Loucy (cell line): Measurements from ENCODE around the gene CD68.

ENCODE experiments used
- H2AFZ ChIP-seq: fragments of 200-600 bp; sonication (generic); 2 replicates; pipeline ENCODE4 v1.6.0; 2016; ENCODE audit warnings: antibody characterized with exemption, mild to moderate bottlenecking, low read length, moderate library complexity
- H3F3A ChIP-seq: fragments of 200-600 bp; 2 replicates; pipeline ENCODE4 v1.6.0; 2016; ENCODE audit warnings: antibody characterized with exemption, low read depth, mild to moderate bottlenecking
- H3K27me3 ChIP-seq: fragments of 200-600 bp; sonication (generic); 2 replicates; pipeline ENCODE4 v1.6.1; 2014; ENCODE audit warnings: low read length, mild to moderate bottlenecking; ENCODE audit not compliant: insufficient read depth, poor library complexity, severe bottlenecking
- H3K36me3 ChIP-seq: fragments of 200-600 bp; sonication (generic); 2 replicates; pipeline ENCODE4 v1.6.1; 2016; ENCODE audit warnings: low read length; ENCODE audit not compliant: insufficient read depth
- H3K4me1 ChIP-seq: fragments of 200-600 bp; sonication (generic); 2 replicates; pipeline ENCODE4 v1.5.1; 2014; ENCODE audit warnings: low read length, mild to moderate bottlenecking; ENCODE audit not compliant: insufficient read depth, poor library complexity, severe bottlenecking
- H3K4me2 ChIP-seq: fragments of 200-600 bp; sonication (generic); 2 replicates; pipeline ENCODE4 v1.6.0; 2014; ENCODE audit warnings: antibody characterized with exemption, low read length, low read depth, mild to moderate bottlenecking; ENCODE audit not compliant: poor library complexity, severe bottlenecking
- H3K4me3 ChIP-seq: fragments of 200-600 bp; sonication (generic); 2 replicates; pipeline ENCODE4 v1.5.1; 2014; ENCODE audit warnings: low read length, mild to moderate bottlenecking, mixed read lengths; ENCODE audit not compliant: poor library complexity, severe bottlenecking
- H3K79me2 ChIP-seq: fragments of 200-600 bp; sonication (generic); 2 replicates; pipeline ENCODE4 v1.6.1; 2014; ENCODE audit warnings: low read length; ENCODE audit not compliant: insufficient read depth
- H3K9ac ChIP-seq: fragments of 200-600 bp; sonication (generic); 2 replicates; pipeline ENCODE4 v1.6.0; 2014; ENCODE audit warnings: mild to moderate bottlenecking, low read depth, low read length, moderate library complexity; ENCODE audit not compliant: poor library complexity, severe bottlenecking
- H3K9me2 ChIP-seq: fragments of 200-600 bp; sonication (generic); replicated peaks from 2 replicates; pipeline ENCODE4 v1.6.1; 2016; ENCODE audit warnings: low read depth, low read length, mixed read lengths
- H3K9me3 ChIP-seq: fragments of 200-600 bp; sonication (generic); 2 replicates; pipeline ENCODE4 v1.6.1; 2014; ENCODE audit warnings: mild to moderate bottlenecking, antibody characterized with exemption, low read length, low read depth; ENCODE audit not compliant: insufficient read depth
- H4K20me1 ChIP-seq: fragments of 200-600 bp; sonication (generic); 2 replicates; pipeline ENCODE4 v1.6.0; 2014; ENCODE audit warnings: antibody characterized with exemption, low read length, mild to moderate bottlenecking; ENCODE audit not compliant: insufficient read depth, poor library complexity, severe bottlenecking
- EZH2phosphoT487 ChIP-seq: fragments of 200-600 bp; IDR thresholded peaks from 2 replicates; pipeline ENCODE4 v1.6.1; 2018; ENCODE audit warnings: antibody characterized with exemption, mild to moderate bottlenecking, moderate library complexity, borderline replicate concordance
- TF ChIP-seq, protein P1 (sequence below): fragments of 200-600 bp; sonication (generic); conservative IDR thresholded peaks from 2 replicates; pipeline ENCODE4 v1.5.1; 2014; ENCODE audit warnings: mild to moderate bottlenecking, antibody characterized with exemption, low read length

The CD68 gene

GRCh38 chr17:7548585-7549400 lies 30.6 kb upstream of the CD68 start, which contains the start of gene TNFSF12:
Gene TNFSF12, plus strand, starts transcription at chr17:7549058. Its CDS starts 96 bp downstream, at chr17:7549154.
- Histone ChIP-seq H3K4me3 (peak within 1 kb of the TSS; percentile 70), H4K20me1 (no peaks in the 10 kb centered on the region), H3K36me3 (no peaks in the 10 kb centered on the region), H3K4me1 (peaks cover 4% of the 10 kb centered on the region), H3F3A (no peaks in the 10 kb centered on the region), H3K4me2 (peak within 1 kb of the TSS; percentile 89), H3K27me3 (no peaks in the 10 kb centered on the region), H3K9ac (peak within 1 kb of the TSS; percentile 45), H3K79me2 (no peaks in the 10 kb centered on the region), H2AFZ (peak within 1 kb of the TSS; percentile 98), H3K9me2 (no peaks in the 10 kb centered on the region), H3K9me3 (no peaks in the 10 kb centered on the region)
- TF ChIP-seq EZH2phosphoT487, result no peak
- TF ChIP-seq, protein P1, sequence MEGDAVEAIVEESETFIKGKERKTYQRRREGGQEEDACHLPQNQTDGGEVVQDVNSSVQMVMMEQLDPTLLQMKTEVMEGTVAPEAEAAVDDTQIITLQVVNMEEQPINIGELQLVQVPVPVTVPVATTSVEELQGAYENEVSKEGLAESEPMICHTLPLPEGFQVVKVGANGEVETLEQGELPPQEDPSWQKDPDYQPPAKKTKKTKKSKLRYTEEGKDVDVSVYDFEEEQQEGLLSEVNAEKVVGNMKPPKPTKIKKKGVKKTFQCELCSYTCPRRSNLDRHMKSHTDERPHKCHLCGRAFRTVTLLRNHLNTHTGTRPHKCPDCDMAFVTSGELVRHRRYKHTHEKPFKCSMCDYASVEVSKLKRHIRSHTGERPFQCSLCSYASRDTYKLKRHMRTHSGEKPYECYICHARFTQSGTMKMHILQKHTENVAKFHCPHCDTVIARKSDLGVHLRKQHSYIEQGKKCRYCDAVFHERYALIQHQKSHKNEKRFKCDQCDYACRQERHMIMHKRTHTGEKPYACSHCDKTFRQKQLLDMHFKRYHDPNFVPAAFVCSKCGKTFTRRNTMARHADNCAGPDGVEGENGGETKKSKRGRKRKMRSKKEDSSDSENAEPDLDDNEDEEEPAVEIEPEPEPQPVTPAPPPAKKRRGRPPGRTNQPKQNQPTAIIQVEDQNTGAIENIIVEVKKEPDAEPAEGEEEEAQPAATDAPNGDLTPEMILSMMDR, result no peak

DNA sequence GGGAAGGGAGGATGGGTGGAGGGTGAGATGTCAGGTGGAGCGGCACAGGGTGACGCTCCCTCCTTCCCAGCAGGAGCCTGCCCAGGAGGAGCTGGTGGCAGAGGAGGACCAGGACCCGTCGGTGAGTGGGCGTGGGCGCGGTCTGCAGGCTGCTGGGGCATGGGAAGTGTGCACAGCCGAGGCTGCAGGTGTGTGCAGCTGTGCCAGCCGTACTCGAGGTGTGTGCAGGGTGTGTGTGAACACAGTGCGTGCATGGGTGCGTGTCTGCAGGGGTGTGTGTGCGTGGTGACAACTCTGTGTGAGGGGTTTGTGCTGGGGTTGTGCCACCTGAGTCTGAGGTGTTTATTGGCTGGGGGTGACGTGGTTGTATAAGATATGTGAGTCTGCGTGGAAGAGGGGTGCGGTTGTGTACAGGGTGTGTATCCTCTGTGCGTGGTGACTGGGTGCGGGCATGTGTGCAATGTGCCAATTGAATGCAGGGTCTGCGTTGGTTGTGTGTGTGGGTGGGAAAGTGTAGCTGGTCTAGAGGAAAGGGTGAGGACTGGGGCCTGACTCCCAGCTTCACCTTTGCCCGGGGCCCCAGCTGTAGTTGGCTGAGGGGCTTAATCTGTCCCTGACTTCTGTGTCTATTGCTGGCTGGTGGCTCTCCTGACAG lies 29.9 kb upstream of the CD68 start:
- H3K9ac ChIP-seq, result no peak overlapping the region
- peak overlapping the region; percentile 70 for H3K4me3 ChIP-seq
- peak overlapping the region; percentile 89 for H3K4me2 ChIP-seq
- H3K4me1 ChIP-seq, result peaks cover 4% of the 10 kb centered on the region
- H3K9me3 ChIP-seq, result no peaks in the 10 kb centered on the region
- no peaks in the 10 kb centered on the region for H3K9me2 ChIP-seq
- H2AFZ ChIP-seq, result peak overlapping the region; percentile 98; the same call in 1 of the 2 replicates
- H3F3A ChIP-seq, result no peaks in the 10 kb centered on the region
- no peaks in the 10 kb centered on the region for H3K36me3 ChIP-seq
- no peaks in the 10 kb centered on the region for H4K20me1 ChIP-seq
- TF ChIP-seq, protein P1, result no peak
- TF ChIP-seq EZH2phosphoT487, result no peak
- no peaks in the 10 kb centered on the region for H3K79me2 ChIP-seq
- no peaks in the 10 kb centered on the region for H3K27me3 ChIP-seq

DNA sequence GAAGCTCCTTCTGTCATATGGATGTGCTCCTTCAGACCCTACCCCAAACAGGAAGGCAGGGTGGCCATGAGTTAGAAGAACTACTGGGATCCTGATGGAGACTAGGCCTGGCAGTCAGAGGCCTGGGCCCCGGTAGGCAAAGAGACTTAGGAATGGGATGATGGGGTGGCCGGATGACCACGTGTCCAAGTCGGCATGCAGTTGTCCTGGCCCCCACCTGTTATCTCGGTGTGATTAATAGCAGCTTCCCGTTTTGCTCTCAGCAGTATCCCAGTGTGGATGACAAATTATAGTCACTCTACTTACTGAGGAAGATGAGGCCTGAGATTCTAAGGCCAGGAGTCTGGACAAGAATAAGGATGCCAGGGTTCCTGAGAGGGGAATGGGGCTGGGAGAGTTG lies 29.1 kb upstream of the CD68 start:
- TF ChIP-seq, protein P1, result no peak
- TF ChIP-seq EZH2phosphoT487, result no peak
- H3K9me3 ChIP-seq, result no peaks in the 10 kb centered on the region
- peaks cover 4% of the 10 kb centered on the region for H3K4me1 ChIP-seq
- no peaks in the 10 kb centered on the region for H3K36me3 ChIP-seq
- H3F3A ChIP-seq, result no peaks in the 10 kb centered on the region
- H3K4me3 ChIP-seq, result no peak overlapping the region
- no peaks in the 10 kb centered on the region for H3K27me3 ChIP-seq
- no peak overlapping the region for H3K4me2 ChIP-seq
- no peaks in the 10 kb centered on the region for H3K9me2 ChIP-seq
- H3K79me2 ChIP-seq, result no peaks in the 10 kb centered on the region
- no peak overlapping the region for H2AFZ ChIP-seq
- no peaks in the 10 kb centered on the region for H4K20me1 ChIP-seq
- H3K9ac ChIP-seq, result no peak overlapping the region
